ENCODE results near the gene CDS2.

CDS2 gene

DNA sequence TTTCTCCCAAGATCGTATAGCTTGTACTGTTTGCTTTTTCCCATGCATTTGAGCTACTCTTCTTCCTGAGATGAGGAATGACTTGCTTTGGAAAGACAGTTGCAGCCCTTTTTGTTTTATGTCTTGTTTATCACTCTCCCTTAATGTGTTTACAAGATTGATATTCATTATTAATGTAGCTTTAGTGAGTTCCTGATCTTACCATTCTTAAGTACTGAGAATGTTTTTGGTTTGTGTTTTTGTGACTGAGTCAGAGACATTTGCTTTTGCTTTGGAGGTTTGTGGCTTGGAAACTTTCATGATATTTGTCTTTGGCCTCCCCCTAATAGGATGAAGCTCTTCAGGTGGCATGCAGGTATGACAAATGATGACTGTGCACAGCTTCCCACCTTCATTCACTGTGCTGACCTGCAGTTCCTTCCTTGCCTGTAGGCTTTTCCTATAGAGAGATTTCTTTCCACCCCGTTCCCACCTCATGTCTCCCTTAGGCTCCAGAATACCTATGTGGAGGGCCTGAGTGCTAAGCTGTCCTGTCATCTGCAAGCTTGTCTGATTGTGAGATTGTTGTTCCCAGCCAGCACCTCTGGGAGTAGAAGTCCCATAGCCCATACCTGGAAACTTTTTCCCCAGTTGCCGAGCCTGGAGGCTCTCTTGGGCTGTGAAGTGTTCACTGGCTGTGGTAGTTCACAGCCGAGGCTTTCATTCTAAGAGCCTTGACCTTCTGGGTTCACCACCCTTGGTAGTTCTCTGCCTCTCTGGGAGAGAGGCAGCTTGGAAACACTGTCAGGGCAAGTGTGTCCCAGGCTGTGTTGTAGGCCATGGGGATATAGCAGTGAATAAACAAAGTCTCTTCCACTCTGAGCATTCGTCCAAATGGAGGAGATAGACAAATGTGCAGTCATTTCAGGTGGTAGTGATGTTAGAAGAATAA, 27.1 kb downstream of the CDS2 start:
- no peaks in the 10 kb centered on the region for H3K9me3 Mint-ChIP-seq
- H3K27me3 Mint-ChIP-seq (ENCODE audit: low read depth) = no peaks in the 10 kb centered on the region
- peak overlapping the region; percentile 41 for H3K27ac Mint-ChIP-seq
- H3K4me3 Mint-ChIP-seq = no peak overlapping the region
- peaks cover 14% of the 10 kb centered on the region for H3K36me3 Mint-ChIP-seq (ENCODE audit: low read depth)
- H3K4me1 Mint-ChIP-seq (ENCODE audit: low read depth) = peaks cover 26% of the 10 kb centered on the region

DNA sequence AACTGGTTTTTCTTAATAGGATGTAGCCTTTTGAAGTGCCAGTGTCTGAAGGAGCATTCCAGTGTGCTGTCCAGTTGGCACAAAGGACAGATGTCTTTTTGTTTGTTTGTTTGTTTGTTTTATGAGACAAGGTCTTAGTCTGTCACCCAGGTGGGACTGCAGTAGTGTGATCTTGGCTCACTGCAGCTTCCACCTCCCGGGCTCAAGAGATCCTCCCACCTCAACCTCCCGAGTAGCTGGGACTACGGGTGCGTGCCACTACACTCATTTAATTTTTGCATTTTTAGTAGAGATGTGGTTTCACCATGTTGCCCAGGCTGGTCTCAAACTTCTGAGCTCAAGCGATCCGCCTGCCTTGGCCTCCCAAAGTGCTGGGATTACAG, 27.7 kb downstream of the CDS2 start:
- H3K36me3 Mint-ChIP-seq (ENCODE audit: low read depth) = peaks cover 14% of the 10 kb centered on the region
- no peak overlapping the region for H3K4me3 Mint-ChIP-seq
- H3K27ac Mint-ChIP-seq = no peak overlapping the region
- H3K9me3 Mint-ChIP-seq = no peaks in the 10 kb centered on the region
- peaks cover 26% of the 10 kb centered on the region for H3K4me1 Mint-ChIP-seq (ENCODE audit: low read depth)
- no peaks in the 10 kb centered on the region for H3K27me3 Mint-ChIP-seq (ENCODE audit: low read depth)

- H3K27ac Mint-ChIP-seq = no peak overlapping the region
- H3K9me3 Mint-ChIP-seq = no peaks in the 10 kb centered on the region
- no peaks in the 10 kb centered on the region for H3K27me3 Mint-ChIP-seq (ENCODE audit: low read depth)
- H3K4me1 Mint-ChIP-seq (ENCODE audit: low read depth) = peaks cover 26% of the 10 kb centered on the region
- H3K4me3 Mint-ChIP-seq = no peak overlapping the region
- H3K36me3 Mint-ChIP-seq (ENCODE audit: low read depth) = peaks cover 14% of the 10 kb centered on the region
Observed at GRCh38 chr20:5155404-5155803, 28.6 kb downstream of the CDS2 start.

DNA sequence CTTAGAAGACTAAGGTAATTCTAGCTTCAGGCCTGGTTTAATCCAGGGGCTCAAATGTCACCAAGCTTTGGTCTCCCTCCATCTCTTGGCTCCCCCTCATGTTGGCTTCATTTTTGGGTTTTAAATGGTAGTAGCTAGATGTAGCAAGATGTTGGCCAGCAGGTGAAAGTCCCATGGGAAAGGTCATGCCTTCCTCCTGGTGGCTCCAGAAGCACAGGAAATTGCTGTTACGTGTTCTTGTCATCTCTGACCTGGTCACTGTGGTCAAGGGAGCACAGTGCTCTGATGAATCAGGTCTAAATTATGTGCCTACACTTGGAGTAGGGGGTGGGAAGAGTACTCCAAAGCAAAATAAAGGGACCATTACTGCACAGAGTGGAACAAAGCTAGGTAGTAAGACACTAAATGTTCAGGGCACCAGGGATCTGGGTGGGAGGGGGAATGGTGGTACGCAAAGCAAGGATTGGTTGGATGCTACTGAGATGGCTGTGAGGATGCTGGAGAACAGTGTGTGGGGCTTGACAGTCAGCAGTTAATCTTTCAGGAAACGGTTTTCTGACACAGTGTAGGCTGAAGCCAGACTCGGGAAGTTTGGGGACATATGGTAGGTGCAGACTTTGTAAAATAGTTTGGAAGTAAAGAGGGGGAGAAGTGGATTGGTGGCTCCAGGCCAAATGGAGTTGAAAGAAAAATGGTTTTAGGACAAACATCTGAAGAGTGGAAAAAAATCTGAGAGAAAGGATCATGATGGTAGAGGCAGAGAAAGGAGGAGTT, 30.1 kb downstream of the CDS2 start:
- H3K4me3 Mint-ChIP-seq = no peak overlapping the region
- no peaks in the 10 kb centered on the region for H3K9me3 Mint-ChIP-seq
- no peaks in the 10 kb centered on the region for H3K27me3 Mint-ChIP-seq (ENCODE audit: low read depth)
- no peak overlapping the region for H3K27ac Mint-ChIP-seq
- H3K4me1 Mint-ChIP-seq (ENCODE audit: low read depth) = peaks cover 32% of the 10 kb centered on the region
- H3K36me3 Mint-ChIP-seq (ENCODE audit: low read depth) = peaks cover 14% of the 10 kb centered on the region

DNA sequence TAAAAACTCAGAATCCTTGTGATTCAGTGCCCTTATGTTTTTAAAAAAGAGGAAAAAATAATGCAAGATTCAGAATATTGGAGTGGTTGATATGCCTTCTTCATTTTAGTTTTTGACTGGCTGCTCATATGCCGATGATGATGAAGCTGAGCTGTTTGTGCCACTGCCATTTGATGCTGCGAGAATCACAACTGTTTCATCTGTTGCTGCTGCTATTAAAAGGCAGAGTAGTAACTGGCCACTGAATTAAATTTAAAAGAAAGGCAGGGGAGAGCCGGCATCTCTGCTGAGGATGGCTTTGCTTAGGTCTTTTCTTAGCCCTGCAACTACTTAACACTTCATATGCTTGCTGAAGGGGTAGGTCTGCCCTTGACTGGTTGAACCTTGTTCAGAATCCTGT, 33.1 kb downstream of the CDS2 start:
- H3K9me3 Mint-ChIP-seq = no peaks in the 10 kb centered on the region
- no peaks in the 10 kb centered on the region for H3K27me3 Mint-ChIP-seq (ENCODE audit: low read depth)
- H3K27ac Mint-ChIP-seq = no peak overlapping the region
- peaks cover 25% of the 10 kb centered on the region for H3K4me1 Mint-ChIP-seq (ENCODE audit: low read depth)
- no peak overlapping the region for H3K4me3 Mint-ChIP-seq
- peaks cover 6% of the 10 kb centered on the region for H3K36me3 Mint-ChIP-seq (ENCODE audit: low read depth)

GRCh38 chr20:5160882-5161281, 34.1 kb downstream of the CDS2 start:
- no peaks in the 10 kb centered on the region for H3K27me3 Mint-ChIP-seq (ENCODE audit: low read depth)
- no peak overlapping the region for H3K27ac Mint-ChIP-seq
- H3K9me3 Mint-ChIP-seq = no peaks in the 10 kb centered on the region
- H3K36me3 Mint-ChIP-seq (ENCODE audit: low read depth) = peaks cover 4% of the 10 kb centered on the region
- H3K4me1 Mint-ChIP-seq (ENCODE audit: low read depth) = peaks cover 20% of the 10 kb centered on the region
- no peak overlapping the region for H3K4me3 Mint-ChIP-seq

GRCh38 chr20:5161536-5162164, 34.8 kb downstream of the CDS2 start:
- peaks cover 21% of the 10 kb centered on the region for H3K4me1 Mint-ChIP-seq (ENCODE audit: low read depth)
- no peak overlapping the region for H3K27ac Mint-ChIP-seq

DNA sequence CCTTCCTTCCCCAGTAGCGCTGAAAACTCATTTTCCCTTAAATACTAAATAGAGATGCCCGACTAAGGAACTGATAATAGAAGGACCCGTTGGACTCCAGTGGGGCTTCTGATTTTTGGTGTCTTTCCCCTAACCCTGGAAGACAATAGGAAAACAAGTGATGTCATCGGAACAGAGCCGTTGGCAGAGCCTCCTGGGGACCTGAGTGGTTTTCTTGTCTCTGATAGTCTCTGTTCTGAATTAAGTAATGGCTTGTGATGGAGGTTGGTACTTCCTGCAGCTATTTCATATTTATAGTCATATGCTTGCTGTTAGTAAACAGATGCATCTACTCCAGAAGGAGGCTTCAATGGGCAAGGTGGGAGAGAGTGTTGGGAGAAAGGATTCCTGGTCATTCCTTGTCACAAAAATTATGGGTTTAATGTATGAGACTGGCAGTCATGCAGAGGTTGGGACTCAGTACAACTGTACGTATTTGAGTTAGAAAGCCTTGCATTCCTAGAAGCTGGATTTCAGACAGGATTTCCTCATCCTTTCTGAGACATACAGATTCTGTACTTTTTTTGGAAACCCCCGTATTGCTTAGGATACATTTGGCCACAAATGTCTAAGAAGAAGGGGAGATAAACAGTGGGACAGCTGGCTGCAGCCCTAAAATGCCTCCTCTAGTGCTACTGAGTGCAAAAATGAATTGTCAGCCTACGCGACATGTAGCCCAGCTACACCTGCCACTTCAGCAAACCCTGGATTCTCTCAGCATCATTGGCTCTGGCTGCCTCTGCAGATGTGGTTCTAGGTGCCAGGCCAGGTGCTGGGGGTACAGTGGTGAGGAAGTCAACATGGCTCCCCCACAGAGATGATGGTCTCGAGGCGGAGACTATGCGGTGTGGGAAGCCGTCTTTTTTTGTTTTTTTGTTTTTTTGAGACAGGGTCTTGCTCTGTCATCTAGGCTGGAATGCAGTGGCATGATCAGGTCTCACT, 38.1 kb downstream of the CDS2 start:
- Mint-ChIP-seq H3K36me3 (ENCODE audit: low read depth) (no peaks in the 10 kb centered on the region), H3K4me1 (ENCODE audit: low read depth) (peaks cover 33% of the 10 kb centered on the region), H3K27me3 (ENCODE audit: low read depth) (no peaks in the 10 kb centered on the region), H3K27ac (no peak overlapping the region), H3K4me3 (no peak overlapping the region), H3K9me3 (no peaks in the 10 kb centered on the region)

More at GRCh38 chr20:5161536-5162164, 34.8 kb downstream of the CDS2 start:
- no peak overlapping the region for H3K4me3 Mint-ChIP-seq
- no peaks in the 10 kb centered on the region for H3K27me3 Mint-ChIP-seq (ENCODE audit: low read depth)
- no peaks in the 10 kb centered on the region for H3K36me3 Mint-ChIP-seq (ENCODE audit: low read depth)
- no peaks in the 10 kb centered on the region for H3K9me3 Mint-ChIP-seq

DNA sequence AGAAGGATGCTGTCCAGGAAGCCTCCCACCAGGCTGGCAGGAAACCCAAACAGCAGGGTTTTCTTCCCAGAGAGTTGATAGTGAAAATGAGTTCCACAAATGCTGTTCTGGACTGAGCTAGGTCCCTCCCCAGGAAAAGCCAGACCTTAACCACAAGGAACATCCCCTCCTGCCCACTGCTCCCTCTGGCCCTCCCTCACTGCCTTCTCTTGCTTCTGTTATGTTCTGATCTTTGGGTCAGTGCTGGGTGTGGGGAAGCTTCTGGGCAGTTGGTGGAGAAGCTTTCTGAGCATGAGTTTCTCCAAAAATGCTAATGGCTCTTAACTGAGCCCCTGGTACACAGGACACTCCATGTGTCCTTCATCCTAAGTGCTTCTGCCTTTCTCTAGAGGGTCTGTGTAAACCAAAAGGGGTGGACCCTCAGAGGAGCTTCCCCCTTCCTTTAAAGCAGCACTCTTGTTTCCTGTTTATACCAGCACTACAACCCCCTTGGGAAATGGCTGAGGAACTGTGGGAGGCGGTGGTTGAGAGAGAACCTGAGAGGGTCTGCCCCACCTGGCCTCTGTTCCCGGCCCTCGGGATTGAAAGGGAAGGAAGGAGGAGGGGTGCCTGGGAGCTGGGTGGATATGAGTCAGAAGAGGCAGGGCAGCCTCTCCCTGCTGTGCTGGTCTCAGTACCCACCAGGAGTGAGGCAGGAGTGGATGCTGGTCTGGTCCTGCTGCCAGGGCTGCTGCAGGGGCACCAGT, 42.0 kb downstream of the CDS2 start:
- Mint-ChIP-seq H3K27me3 (ENCODE audit: low read depth) (no peaks in the 10 kb centered on the region), H3K4me1 (ENCODE audit: low read depth) (peaks cover 23% of the 10 kb centered on the region), H3K27ac (peak overlapping the region; percentile 60), H3K4me3 (no peak overlapping the region), H3K9me3 (no peaks in the 10 kb centered on the region), H3K36me3 (ENCODE audit: low read depth) (no peaks in the 10 kb centered on the region)

GRCh38 chr20:5170341-5170740, 43.5 kb downstream of the CDS2 start:
- Mint-ChIP-seq H3K36me3 (ENCODE audit: low read depth) (no peaks in the 10 kb centered on the region), H3K27me3 (ENCODE audit: low read depth) (no peaks in the 10 kb centered on the region), H3K27ac (no peak overlapping the region), H3K4me3 (no peak overlapping the region), H3K4me1 (ENCODE audit: low read depth) (peaks cover 23% of the 10 kb centered on the region), H3K9me3 (no peaks in the 10 kb centered on the region)

GRCh38 chr20:5171064-5171789, 44.4 kb downstream of the CDS2 start:
- H3K4me1 Mint-ChIP-seq (ENCODE audit: low read depth) = peaks cover 21% of the 10 kb centered on the region
- no peaks in the 10 kb centered on the region for H3K27me3 Mint-ChIP-seq (ENCODE audit: low read depth)
- no peaks in the 10 kb centered on the region for H3K9me3 Mint-ChIP-seq
- H3K36me3 Mint-ChIP-seq (ENCODE audit: low read depth) = no peaks in the 10 kb centered on the region
- no peak overlapping the region for H3K4me3 Mint-ChIP-seq
- no peak overlapping the region for H3K27ac Mint-ChIP-seq

DNA sequence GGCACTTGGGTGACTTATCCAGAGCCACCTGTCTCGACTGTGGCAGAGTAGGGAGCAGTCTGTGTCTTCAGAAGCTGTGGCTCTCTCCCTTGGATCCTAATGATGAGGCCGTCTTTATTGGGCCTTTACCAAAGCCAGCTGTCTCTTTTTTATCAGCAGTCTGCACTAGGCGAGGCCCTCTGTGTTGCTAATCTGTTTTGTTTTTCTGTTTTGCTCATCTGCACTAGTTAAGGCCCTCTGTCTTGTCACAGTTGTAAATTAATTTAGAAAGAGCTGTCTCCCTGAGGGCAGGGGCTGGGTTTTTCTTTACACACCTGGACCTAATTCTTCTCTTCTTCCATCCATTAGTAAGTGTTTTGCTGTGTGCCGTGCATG, 45.0 kb downstream of the CDS2 start:
- Mint-ChIP-seq H3K27ac (no peak overlapping the region), H3K4me1 (ENCODE audit: low read depth) (peaks cover 15% of the 10 kb centered on the region), H3K36me3 (ENCODE audit: low read depth) (no peaks in the 10 kb centered on the region), H3K4me3 (no peak overlapping the region), H3K27me3 (ENCODE audit: low read depth) (no peaks in the 10 kb centered on the region), H3K9me3 (no peaks in the 10 kb centered on the region)

DNA sequence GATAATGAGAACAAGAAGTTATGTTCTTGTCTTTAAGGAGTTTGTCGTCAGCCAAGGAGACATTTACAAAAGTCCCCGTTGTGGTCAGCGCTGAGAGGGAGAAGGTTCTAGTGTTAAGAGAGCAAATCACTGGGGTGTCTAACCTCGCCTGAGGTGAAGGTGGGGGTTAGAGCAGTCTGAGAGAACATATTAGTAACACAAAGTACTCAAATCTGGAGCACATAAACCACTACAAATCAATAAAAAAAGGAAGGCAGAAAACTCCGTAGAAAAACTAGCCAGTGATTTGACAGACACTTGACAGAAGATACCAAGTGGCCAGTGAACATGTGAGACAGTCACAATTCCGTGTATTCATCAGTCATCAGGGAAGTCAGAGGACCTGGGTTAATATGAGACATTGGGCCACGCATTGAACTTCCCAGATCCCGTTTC, 45.4 kb downstream of the CDS2 start:
- Mint-ChIP-seq H3K36me3 (ENCODE audit: low read depth) (no peaks in the 10 kb centered on the region), H3K27ac (no peak overlapping the region), H3K9me3 (no peaks in the 10 kb centered on the region), H3K27me3 (ENCODE audit: low read depth) (no peaks in the 10 kb centered on the region), H3K4me1 (ENCODE audit: low read depth) (peaks cover 13% of the 10 kb centered on the region), H3K4me3 (no peak overlapping the region)
